Panc1 (cell line): Measurements from ENCODE around the gene SNX7. TPM values are rescaled to one million over a fixed set of nuclear protein-coding genes. Genes with fewer than 3 reads are reported as not detected.

Source experiments
- ATAC-seq: fragments of 200-7000 bp; cut with Tn5 transposase; 2 replicates; pipeline ENCODE4 v1.9.1; 2020; ENCODE audit warnings: mild to moderate bottlenecking, moderate library complexity
- BruUV-seq: library from RNA; stranded (reverse); fragments of 400-500 nt; replicated peaks from 2 replicates; lab custom pipeline; 2021; lab: Mats Ljungman, UMichigan
- CTCF ChIA-PET: fragments of 300-600 bp; sonication (Branson Sonifier 250); formaldehyde crosslinking; loops from one replicate; lab custom pipeline; 2022; ENCODE audit warnings: antibody characterized with exemption; lab: Charles Lee
- POLR2A ChIA-PET: fragments of 300-600 bp; sonication (Branson Sonifier 250); formaldehyde crosslinking; loops from one replicate; lab custom pipeline; 2022; ENCODE audit warnings: antibody characterized with exemption; lab: Charles Lee
- DNase-seq: peaks from one replicate; pipeline ENCODE4 v3.0.0-alpha.2; 2010; ENCODE audit warnings: low read depth, low spot score
- H3K27ac ChIP-seq: 2 replicates; pipeline ENCODE4 v1.5.1; 2011; ENCODE audit warnings: mild to moderate bottlenecking, low read length, inconsistent platforms
- H3K27me3 ChIP-seq: fragments of 200-500 bp; sonication (Bioruptor generic); 2 replicates; pipeline ENCODE4 v1.6.0; 2014; ENCODE audit warnings: low read length, inconsistent platforms; ENCODE audit not compliant: control insufficient read depth, insufficient read depth
- H3K36me3 ChIP-seq: fragments of 200-500 bp; sonication (Bioruptor generic); 2 replicates; pipeline ENCODE4 v1.5.1; 2014; ENCODE audit warnings: inconsistent platforms, mild to moderate bottlenecking, low read length, moderate library complexity; ENCODE audit not compliant: control insufficient read depth, insufficient read depth
- H3K4me1 ChIP-seq: 2 replicates; pipeline ENCODE4 v1.5.1; 2011; ENCODE audit warnings: inconsistent platforms, mild to moderate bottlenecking, low read length, moderate library complexity; ENCODE audit not compliant: control insufficient read depth, insufficient read depth
- H3K4me3 ChIP-seq, 2 experiments: 2 replicates each; pipeline ENCODE4 v1.5.1; 2011 to 2012; ENCODE audit warnings: low read depth in 2 of 2, low read length in 2 of 2, mild to moderate bottlenecking in 2 of 2, inconsistent platforms in 1 of 2, moderate library complexity in 1 of 2
- H3K9me3 ChIP-seq: fragments of 200-500 bp; sonication (Bioruptor generic); 2 replicates; pipeline ENCODE4 v1.5.1; 2014; ENCODE audit warnings: low read depth, mild to moderate bottlenecking, inconsistent platforms, low read length, moderate library complexity; ENCODE audit not compliant: control insufficient read depth, insufficient read depth
- POLR2AphosphoS5 ChIP-seq: IDR thresholded peaks from 2 replicates; pipeline ENCODE4 v1.6.1; 2012; ENCODE audit warnings: mild to moderate bottlenecking, low read depth, low read length, moderate library complexity
- SIN3A ChIP-seq: IDR thresholded peaks from 2 replicates; pipeline ENCODE4 v1.6.1; 2012; ENCODE audit warnings: low read depth, mild to moderate bottlenecking, low read length, moderate library complexity, borderline replicate concordance; ENCODE audit not compliant: insufficient read depth
- TCF7L2 ChIP-seq: IDR thresholded peaks from 2 replicates; pipeline ENCODE4 v1.6.1; 2011; ENCODE audit warnings: mild to moderate bottlenecking, low read depth, low read length, inconsistent platforms
- in situ Hi-C: cut with HindIII; loops from 2 replicates; pipeline ENCODE4 v1.10.0; 2016; ENCODE audit warnings: low sequenced_read_pairs, low pct_unique_long_range_greater_than_20kb
- intact Hi-C: fragments of 100-400 bp; cut with micrococcal nuclease; formaldehyde crosslinking; loops from one replicate; pipeline ENCODE4 v1.10.0; 2022; ENCODE audit not compliant: unreplicated experiment
- total RNA-seq: library from RNA; stranded (reverse); gene quantifications from one replicate; pipeline ENCODE4 v1.2.1, GENCODE V29; 2021; ENCODE audit not compliant: unreplicated experiment
- TF ChIP-seq, protein P1 (sequence below): fragments of 450-650 bp; IDR thresholded peaks from 2 replicates; pipeline ENCODE4 v1.5.1; 2017; ENCODE audit warnings: mild to moderate bottlenecking
- TF ChIP-seq, protein P2 (sequence below), 2 experiments: IDR thresholded peaks; 2 replicates each; pipeline ENCODE4 v1.6.1; 2011 to 2012; ENCODE audit warnings: low read depth in 2 of 2, control low read depth in 1 of 2, low read length in 1 of 2, mild to moderate bottlenecking in 1 of 2, moderate library complexity in 1 of 2; ENCODE audit not compliant: insufficient read depth in 1 of 2

Gene SNX7
- total RNA-seq, 1 experiment from 2014 or later: 37.4 TPM

DNA sequence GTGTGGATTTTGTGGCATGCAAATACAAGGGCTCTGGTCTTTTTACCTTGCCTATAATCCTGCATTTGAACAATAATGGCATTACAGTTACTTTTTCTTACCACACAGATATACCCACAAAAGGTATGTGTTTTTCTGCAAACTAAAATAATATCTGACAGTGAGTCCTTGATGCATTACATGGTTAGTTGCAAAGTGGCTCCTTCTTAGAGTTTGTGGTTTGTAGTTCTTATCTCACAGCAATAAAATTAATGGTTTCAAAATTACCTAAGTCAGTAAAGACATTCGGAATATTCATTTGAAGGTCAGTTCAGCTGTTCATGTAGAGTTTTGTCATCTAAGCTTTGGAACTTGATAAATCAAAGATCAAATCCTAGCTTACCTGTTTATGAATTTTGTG lies 43.5 kb downstream of the SNX7 start:
- in situ Hi-C loops: no loop called here
- no peaks in the 10 kb centered on the region for H3K27me3 ChIP-seq
- TF ChIP-seq POLR2AphosphoS5 (no peak), SIN3A (no peak), TCF7L2 (no peak)
- TF ChIP-seq, protein P1, sequence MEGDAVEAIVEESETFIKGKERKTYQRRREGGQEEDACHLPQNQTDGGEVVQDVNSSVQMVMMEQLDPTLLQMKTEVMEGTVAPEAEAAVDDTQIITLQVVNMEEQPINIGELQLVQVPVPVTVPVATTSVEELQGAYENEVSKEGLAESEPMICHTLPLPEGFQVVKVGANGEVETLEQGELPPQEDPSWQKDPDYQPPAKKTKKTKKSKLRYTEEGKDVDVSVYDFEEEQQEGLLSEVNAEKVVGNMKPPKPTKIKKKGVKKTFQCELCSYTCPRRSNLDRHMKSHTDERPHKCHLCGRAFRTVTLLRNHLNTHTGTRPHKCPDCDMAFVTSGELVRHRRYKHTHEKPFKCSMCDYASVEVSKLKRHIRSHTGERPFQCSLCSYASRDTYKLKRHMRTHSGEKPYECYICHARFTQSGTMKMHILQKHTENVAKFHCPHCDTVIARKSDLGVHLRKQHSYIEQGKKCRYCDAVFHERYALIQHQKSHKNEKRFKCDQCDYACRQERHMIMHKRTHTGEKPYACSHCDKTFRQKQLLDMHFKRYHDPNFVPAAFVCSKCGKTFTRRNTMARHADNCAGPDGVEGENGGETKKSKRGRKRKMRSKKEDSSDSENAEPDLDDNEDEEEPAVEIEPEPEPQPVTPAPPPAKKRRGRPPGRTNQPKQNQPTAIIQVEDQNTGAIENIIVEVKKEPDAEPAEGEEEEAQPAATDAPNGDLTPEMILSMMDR: no peak
- TF ChIP-seq, protein P2, sequence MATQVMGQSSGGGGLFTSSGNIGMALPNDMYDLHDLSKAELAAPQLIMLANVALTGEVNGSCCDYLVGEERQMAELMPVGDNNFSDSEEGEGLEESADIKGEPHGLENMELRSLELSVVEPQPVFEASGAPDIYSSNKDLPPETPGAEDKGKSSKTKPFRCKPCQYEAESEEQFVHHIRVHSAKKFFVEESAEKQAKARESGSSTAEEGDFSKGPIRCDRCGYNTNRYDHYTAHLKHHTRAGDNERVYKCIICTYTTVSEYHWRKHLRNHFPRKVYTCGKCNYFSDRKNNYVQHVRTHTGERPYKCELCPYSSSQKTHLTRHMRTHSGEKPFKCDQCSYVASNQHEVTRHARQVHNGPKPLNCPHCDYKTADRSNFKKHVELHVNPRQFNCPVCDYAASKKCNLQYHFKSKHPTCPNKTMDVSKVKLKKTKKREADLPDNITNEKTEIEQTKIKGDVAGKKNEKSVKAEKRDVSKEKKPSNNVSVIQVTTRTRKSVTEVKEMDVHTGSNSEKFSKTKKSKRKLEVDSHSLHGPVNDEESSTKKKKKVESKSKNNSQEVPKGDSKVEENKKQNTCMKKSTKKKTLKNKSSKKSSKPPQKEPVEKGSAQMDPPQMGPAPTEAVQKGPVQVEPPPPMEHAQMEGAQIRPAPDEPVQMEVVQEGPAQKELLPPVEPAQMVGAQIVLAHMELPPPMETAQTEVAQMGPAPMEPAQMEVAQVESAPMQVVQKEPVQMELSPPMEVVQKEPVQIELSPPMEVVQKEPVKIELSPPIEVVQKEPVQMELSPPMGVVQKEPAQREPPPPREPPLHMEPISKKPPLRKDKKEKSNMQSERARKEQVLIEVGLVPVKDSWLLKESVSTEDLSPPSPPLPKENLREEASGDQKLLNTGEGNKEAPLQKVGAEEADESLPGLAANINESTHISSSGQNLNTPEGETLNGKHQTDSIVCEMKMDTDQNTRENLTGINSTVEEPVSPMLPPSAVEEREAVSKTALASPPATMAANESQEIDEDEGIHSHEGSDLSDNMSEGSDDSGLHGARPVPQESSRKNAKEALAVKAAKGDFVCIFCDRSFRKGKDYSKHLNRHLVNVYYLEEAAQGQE (IDR thresholded peaks at IDR 0.05; ENCODE audit: insufficient read depth in 1 of 2, low read depth in 2 of 2, low read length in 1 of 2): no peak
- no peak overlapping the region for H3K4me3 ChIP-seq
- no peaks in the 10 kb centered on the region for H3K4me1 ChIP-seq
- H3K27ac ChIP-seq: no peak overlapping the region
- ATAC-seq: no peak
- CTCF ChIA-PET: interaction anchor here (0.6 kb wide), 1 partner anchor 335 kb away, joined by 6 read pairs; no protein-coding TSS in a partner anchor
- intact Hi-C loops: no loop called here
- no peak for DNase-seq
- no TSS peak for BruUV-seq
- POLR2A ChIA-PET: no interaction called here
- no peaks in the 10 kb centered on the region for H3K9me3 ChIP-seq
- no peaks in the 10 kb centered on the region; the same call in 1 of the 2 replicates for H3K36me3 ChIP-seq

DNA sequence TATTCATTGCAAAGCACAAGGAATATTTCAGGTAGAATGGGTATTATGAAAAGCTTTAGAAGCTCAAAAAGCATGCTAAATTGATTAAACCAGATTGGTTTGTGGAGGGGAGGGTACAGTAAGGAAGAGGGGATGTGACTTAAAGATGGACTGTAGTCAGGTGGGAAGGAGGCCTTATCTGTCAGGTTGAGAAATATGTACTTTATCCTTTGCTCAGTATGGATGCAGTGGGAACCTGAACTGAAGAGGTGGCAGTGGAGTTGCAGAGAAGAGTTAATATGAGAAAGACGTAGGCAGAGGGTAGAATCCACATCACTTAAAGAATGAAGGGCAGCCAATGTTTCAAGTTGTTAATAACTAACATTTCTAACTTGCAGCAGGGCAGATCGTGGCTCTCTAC lies 44.1 kb downstream of the SNX7 start:
- H3K4me3 ChIP-seq: no peak overlapping the region
- no peak for ATAC-seq
- no peaks in the 10 kb centered on the region for H3K4me1 ChIP-seq
- ChIA-PET CTCF (interaction anchor here (0.6 kb wide), 1 partner anchor 336 kb away, joined by 6 read pairs; no protein-coding TSS in a partner anchor), POLR2A (no interaction called here)
- intact Hi-C loops: no loop called here
- in situ Hi-C loops: no loop called here
- TF ChIP-seq, protein P2 (IDR thresholded peaks at IDR 0.05; ENCODE audit: insufficient read depth in 1 of 2, low read depth in 2 of 2, low read length in 1 of 2): no peak
- TF ChIP-seq POLR2AphosphoS5 (no peak), TCF7L2 (no peak), SIN3A (no peak)
- TF ChIP-seq, protein P1: no peak
- H3K36me3 ChIP-seq: no peaks in the 10 kb centered on the region; the same call in 1 of the 2 replicates
- DNase-seq: no peak
- no peaks in the 10 kb centered on the region for H3K9me3 ChIP-seq
- H3K27me3 ChIP-seq: no peaks in the 10 kb centered on the region
- BruUV-seq: no TSS peak
- H3K27ac ChIP-seq: no peak overlapping the region
